Neutrophil (primary cell): ENCODE results near the gene MLH3.
A peak's percentile ranks its signal among the peaks of the same experiment; 100 is the strongest.

Source experiments
- H3K27ac ChIP-seq: fragments of 200-600 bp; sonication (generic); 2 replicates; pipeline ENCODE4 v1.5.1; 2016; ENCODE audit warnings: mild to moderate bottlenecking, moderate library complexity
- H3K27me3 ChIP-seq: fragments of 200-600 bp; sonication (generic); 2 replicates; pipeline ENCODE4 v1.6.0; 2016; ENCODE audit warnings: mild to moderate bottlenecking
- H3K36me3 ChIP-seq: fragments of 200-600 bp; sonication (generic); 2 replicates; pipeline ENCODE4 v1.5.1; 2017
- H3K4me1 ChIP-seq, 2 experiments: fragments of 200-600 bp in 1 of 2; sonication (generic) in 1 of 2; 1 replicate in 1 of 2; 2 replicates in 1 of 2; pipeline versions ENCODE4 v1.5.1 to v1.6.1; 2013 to 2016; ENCODE audit warnings: low read depth in 1 of 2, low read length in 1 of 2, mild to moderate bottlenecking in 1 of 2, moderate library complexity in 1 of 2; ENCODE audit not compliant: control insufficient read depth in 1 of 2, insufficient read depth in 1 of 2
- H3K4me3 ChIP-seq, 2 experiments: fragments of 200-600 bp in 1 of 2; sonication (generic) in 1 of 2; 1 replicate in 1 of 2; 2 replicates in 1 of 2; pipeline ENCODE4 v1.5.1; 2013 to 2016; ENCODE audit warnings: low read depth in 1 of 2, low read length in 1 of 2, mild to moderate bottlenecking in 1 of 2, moderate library complexity in 1 of 2
- H3K9me3 ChIP-seq: fragments of 200-600 bp; sonication (generic); 2 replicates; pipeline ENCODE4 v1.5.1; 2016
- CTCF ChIP-seq: fragments of 200-600 bp; sonication (generic); IDR thresholded peaks from 2 replicates; pipeline ENCODE4 v1.5.1; 2016; ENCODE audit warnings: antibody characterized with exemption

MLH3 gene

GRCh38 chr14:74984236-74985027 lies 66.8 kb downstream of the MLH3 start:
- Histone ChIP-seq H3K4me3 (no peak overlapping the region), H3K36me3 (no peaks in the 10 kb centered on the region), H3K27ac (no peak overlapping the region), H3K4me1 (peaks cover 0 to 21% of the 10 kb centered on the region in 2 experiments), H3K27me3 (no peaks in the 10 kb centered on the region), H3K9me3 (no peaks in the 10 kb centered on the region)
- no peak for TF ChIP-seq CTCF

- Histone ChIP-seq H3K27me3 (no peaks in the 10 kb centered on the region), H3K4me3 (no peak overlapping the region), H3K4me1 (peaks cover 0 to 13% of the 10 kb centered on the region in 2 experiments), H3K9me3 (no peaks in the 10 kb centered on the region), H3K36me3 (no peaks in the 10 kb centered on the region), H3K27ac (peak overlapping the region; percentile 49)
- TF ChIP-seq CTCF = no peak
Observed at GRCh38 chr14:74983343-74983742, 67.9 kb downstream of the MLH3 start.

- no peak overlapping the region for H3K4me3 ChIP-seq
- H3K4me1 ChIP-seq = peaks cover 0 to 13% of the 10 kb centered on the region in 2 experiments
- no peaks in the 10 kb centered on the region for H3K36me3 ChIP-seq
- peak overlapping the region; percentile 49 for H3K27ac ChIP-seq
- H3K27me3 ChIP-seq = no peaks in the 10 kb centered on the region
- no peak for TF ChIP-seq CTCF
- H3K9me3 ChIP-seq = no peaks in the 10 kb centered on the region
Observed at GRCh38 chr14:74982661-74983060, 68.6 kb downstream of the MLH3 start.

GRCh38 chr14:74981833-74982232 lies 69.4 kb downstream of the MLH3 start:
- Histone ChIP-seq H3K4me1 (peaks cover 0 to 13% of the 10 kb centered on the region in 2 experiments), H3K9me3 (no peaks in the 10 kb centered on the region), H3K27ac (no peak overlapping the region), H3K36me3 (no peaks in the 10 kb centered on the region), H3K4me3 (no peak overlapping the region), H3K27me3 (no peaks in the 10 kb centered on the region)
- no peak for TF ChIP-seq CTCF

GRCh38 chr14:74981462-74981782 lies 69.8 kb downstream of the MLH3 start:
- Histone ChIP-seq H3K36me3 (no peaks in the 10 kb centered on the region), H3K27me3 (no peaks in the 10 kb centered on the region), H3K4me1 (peaks cover 0 to 13% of the 10 kb centered on the region in 2 experiments), H3K4me3 (no peak overlapping the region), H3K9me3 (no peaks in the 10 kb centered on the region), H3K27ac (no peak overlapping the region)
- no peak for TF ChIP-seq CTCF
